IPS-NIHi7 (cell line): Measurements from ENCODE around the gene PHF3.
"Not testable (repeated sequence)": the region's sequence is repeated elsewhere in the genome, so short reads cannot be mapped to it uniquely, and the experiment has no call there.

Source experiments
- DNase-seq: peaks from one replicate; pipeline ENCODE4 v3.0.0; 2012; ENCODE audit warnings: mixed read lengths; ENCODE audit errors: extremely low spot score

The PHF3 gene

DNA sequence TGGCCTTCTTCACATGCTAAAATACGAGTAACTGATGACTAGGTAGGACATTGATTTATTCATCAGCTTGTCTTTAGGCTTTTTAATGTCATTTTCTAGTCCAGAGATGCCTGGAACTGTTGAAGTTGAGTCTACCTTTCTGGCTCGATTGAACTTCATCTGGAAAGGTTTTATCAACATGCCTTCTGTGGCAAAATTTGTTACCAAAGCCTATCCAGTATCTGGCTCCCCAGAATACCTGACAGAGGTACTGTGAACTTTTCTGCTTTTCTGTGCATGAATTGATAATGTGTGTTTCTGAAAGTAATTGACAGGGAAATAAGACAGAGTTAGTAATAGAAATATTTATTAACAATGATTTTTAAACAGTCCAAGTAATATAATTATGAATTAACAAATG lies 71.0 kb downstream of the PHF3 start:
- DNase-seq = no peak

DNA sequence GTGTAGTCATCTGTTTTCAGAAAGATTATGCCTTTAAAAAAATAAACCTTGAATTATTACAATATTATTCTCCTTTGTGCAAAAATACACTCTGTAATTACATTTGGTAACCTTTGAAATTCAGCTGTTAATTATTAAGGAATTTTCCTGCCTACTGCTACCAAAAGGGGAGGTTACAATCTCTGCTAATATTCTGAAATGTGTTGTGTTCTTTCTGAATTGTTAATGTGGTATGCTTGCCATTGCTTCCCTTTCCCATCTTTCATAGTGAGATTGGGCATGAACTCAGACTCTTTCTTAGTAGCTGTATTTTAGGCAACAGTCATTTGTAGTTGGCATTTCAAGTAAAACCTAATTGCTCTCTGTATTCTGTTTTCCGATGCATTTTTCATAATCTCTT lies 73.0 kb downstream of the PHF3 start:
- DNase-seq = no peak

DNA sequence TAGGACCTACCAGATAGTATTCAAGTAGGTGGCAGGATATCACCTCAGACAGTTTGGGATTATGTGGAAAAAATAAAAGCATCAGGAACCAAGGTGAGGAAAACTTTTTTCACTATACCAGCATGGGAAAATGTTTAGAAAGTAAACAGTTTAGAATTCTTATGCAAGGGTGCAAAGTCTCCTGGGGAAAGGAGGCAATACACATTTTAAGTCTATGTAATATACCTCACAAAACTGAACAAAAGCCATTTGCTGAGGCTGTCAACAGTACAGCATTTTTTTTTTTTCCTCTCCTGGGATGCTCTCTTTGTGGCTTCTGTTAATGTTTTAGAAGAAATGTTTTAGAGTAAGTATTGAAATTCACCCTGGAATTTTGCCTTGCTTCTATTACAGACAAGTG lies 73.5 kb downstream of the PHF3 start:
- DNase-seq = no peak

DNA sequence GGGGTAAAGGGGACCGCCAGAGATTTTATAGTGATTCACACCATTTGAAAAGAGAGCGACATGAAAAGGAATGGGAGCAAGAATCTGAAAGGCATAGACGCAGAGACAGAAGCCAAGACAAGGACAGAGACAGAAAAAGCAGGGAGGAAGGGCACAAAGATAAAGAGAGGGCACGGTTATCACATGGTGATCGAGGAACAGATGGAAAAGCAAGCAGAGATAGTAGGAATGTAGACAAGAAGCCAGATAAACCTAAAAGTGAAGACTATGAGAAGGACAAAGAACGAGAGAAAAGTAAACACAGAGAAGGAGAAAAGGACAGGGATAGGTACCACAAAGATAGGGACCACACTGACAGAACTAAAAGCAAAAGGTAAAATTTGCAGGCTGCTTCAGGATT lies 77.7 kb downstream of the PHF3 start:
- DNase-seq = no peak

DNA sequence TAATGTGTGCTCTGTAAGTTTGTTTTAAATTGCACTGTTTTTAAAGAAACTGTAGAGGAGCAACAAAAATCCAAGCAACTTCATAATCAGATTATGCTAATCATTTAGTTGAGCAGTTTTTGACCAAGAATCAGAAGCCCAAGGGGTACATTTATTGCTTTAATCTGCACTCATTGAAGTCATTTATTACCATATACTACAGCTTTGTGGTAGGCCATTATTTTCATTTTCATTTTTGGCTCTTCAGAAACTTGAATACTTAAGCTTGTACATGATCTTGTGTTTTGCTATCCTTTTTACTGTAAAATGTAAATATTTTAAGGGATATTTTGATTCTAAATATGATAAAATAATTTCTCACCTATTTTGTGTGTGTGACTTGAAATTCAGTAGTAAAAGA lies 78.5 kb downstream of the PHF3 start:
- no peak for DNase-seq

DNA sequence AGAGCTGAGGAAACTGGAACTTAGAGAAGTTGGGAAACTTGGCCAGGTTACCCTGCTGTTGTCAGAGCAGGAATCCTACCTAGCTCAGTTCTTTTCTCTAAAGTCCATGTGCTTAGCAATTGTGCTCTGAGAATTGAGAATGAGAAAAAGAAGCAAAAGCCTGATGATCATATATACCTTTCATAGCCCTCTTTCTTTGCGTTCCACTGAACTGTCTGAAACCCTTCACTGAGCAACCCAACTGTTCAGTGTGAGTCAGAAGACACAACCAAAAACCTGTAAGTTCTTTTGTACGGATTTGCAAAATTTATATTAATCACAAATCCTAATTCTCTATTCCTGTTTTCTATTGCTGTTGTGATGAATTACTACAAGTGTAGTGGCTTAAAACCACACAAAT lies 80.6 kb downstream of the PHF3 start:
- DNase-seq = no peak

DNA sequence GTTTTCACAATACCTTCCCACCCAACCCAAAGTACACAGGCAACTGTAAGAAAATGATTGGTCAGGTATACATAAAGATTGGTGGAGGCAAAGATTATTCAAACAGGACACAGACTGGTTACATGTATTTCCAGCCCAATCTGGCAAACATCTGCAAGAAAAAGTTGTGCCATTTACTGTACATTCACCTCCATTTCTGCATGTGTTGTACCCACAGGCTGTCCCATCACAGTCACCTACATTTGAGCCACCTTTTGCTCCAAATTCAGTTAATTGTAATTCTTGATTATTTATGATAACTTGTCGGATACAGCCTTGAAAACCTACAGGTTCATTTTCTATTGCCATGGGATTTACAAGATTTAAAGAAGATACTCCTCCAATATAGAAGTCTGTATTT lies 85.6 kb downstream of the PHF3 start:
- DNase-seq = no peak

DNA sequence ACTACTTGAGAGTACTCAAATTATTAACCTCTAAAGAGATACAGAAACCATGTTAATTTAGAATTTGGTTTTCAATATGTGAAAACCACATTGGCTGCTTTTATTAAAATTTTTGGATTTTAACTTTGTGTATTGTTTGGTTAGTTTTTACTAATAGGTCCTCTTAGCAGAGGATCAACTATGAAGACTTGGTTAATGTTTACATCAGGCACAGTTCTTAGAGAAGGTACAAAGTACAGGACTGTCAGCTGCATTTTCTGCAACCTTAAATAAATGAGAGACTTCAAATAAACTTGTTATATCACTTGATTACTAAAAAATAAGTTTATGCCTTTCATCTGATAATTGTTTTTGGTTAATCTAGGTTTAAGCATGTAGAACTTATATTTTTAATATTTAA lies 89.1 kb downstream of the PHF3 start:
- DNase-seq = no peak

DNA sequence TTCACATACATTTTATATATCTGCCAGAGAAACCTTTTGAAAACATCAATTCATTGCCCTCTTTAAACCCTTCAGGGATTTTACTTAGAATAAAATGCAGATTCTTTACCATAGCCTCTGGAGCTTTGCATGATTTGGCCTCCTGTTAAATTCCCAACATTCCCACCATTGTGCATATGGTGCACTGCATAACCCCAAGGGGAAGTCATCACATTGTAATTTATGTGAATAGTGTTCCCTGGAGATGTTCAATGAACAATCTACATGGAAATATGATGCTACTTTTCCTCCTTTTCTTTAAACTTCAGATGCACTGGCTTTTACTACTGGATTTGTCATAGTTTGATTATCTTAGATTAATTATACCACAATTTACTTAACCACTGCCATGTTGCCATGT lies 94.7 kb downstream of the PHF3 start:
- DNase-seq = no peak

DNA sequence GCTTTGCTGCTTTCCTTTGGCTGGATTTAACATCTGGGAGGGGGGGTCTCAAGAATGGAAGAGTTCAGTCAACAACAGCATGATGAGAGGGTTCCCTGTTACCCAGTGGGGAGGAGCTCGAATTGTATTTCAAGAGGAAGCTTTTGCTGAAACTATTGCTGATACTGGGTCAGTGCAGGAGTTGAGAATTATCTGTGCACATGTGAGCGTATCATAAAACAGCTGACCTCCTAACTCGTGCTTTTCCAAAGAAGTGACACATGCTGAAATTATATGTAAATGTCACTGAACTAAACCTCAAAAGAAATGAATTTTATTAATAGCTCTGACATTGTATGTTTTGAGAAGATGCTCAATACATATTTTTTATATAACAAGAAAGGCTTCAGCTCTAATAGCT lies 96.3 kb downstream of the PHF3 start:
- no peak for DNase-seq

DNA sequence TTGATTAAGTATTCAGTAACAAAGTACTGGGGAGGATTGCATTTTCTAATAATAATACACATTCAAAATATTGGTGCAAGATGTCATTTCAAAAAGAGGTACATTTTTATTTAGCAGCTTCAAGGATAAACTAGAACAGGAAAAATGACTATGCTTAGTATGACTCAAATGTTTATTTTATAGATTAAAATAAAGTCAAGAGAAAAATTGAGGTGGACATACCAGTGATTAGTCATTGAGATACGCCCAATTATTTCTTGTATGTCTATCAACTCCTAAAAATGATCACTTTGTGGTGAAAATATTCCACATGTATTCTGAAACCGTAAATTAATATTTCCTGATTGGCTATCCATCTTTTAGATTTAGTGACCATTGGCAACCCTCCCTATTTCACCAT lies 96.7 kb downstream of the PHF3 start:
- DNase-seq = no peak

DNA sequence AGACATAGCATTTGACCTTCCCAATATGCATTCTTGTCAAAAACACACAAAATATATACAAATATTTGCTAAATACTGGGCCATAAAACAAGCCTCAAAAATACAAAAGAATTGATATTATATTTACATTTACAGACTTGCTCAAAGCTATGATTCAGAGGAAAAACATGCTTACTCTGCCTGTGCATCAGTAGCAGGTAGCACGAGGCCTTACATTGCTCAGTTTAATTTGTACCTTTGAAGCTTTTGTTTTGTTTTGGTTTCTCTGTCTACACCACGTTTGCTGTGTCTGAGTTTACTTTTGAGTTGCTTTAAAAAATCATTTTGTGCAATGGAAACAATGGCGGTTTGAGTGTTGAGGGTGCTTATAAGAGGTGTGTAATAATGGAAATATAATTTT lies 99.3 kb downstream of the PHF3 start:
- DNase-seq = no peak

DNA sequence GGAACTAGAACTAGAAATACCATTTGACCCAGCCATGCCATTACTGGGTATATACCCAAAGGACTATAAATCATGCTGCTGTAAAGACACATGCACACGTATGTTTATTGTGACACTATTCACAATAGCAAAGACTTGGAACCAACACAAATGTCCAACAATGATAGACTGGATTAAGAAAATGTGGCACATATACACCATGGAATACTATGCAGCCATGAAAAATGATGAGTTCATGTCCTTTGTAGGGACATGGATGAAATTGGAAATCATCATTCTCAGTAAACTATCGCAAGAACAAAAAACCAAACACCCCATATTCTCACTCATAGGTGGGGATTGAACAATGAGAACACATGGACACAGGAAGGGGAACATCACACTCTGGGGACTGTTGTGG lies 102.6 kb downstream of the PHF3 start:
- DNase-seq = not testable (repeated sequence)

DNA sequence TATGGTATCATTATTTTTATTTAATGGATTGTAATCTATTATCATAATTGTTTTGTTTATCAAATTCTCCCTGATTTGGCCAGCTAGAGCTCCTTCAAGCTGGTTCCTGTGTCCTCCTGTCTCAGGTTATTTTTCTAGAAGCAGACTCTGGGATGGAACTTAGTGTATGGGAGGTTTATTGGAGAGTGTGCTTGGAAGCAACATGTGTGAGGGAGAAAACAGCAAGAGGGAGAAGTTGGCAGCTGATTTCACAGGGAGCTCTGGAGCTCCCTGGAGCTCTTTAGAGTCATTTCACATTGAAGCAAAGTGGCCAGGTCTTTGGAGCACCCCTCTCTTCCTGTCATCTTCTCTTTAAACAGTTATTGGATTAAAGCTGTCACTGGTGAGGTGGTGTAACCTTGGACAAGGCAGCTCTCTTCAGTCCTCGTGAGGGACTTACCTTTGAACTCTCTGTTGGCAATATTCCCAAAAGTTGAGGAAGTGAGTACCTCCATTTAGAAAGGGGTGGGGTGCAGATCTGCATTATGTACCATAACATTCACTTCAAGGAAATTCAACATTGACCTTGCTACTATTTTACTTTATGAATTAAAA lies 103.6 kb downstream of the PHF3 start:
- no peak for DNase-seq

DNA sequence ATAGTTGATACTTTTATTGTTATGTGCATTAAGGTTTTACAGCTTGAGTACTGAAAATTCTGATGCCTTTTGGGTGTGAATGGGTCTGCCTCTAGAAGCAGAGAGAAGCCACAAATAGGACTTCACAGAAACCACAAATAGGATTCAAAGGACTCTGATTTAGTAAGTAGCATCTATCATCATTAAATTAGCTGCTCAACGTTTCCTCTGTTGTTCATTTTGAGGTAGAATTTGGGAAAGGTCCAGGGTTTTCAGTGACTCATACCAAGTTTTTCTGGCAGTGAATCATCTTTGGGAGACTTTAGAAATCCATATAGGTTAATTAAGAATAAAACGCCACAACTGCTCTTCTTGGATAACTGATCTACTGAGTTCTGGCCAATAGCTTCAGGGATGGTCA lies 105.1 kb downstream of the PHF3 start:
- DNase-seq = no peak

DNA sequence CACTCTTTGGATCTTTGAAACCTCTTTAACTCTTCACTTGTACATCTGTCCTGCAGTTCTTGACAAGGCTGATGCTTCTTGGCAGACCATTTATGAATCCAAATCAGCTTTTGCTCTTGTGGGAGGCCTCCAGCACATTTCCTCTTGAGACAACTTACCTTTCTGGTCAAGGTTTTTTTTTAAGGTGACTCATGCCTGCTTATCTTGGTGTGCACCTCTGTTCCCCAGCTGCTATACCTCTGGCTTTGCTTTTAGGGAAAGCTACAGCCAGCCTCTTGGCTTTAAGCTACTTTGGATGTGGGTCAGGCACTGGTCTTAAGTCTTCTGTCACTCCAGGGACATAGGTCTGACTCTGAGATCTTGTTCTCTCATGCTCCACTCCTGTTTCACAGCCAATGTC lies 106.5 kb downstream of the PHF3 start:
- no peak for DNase-seq

DNA sequence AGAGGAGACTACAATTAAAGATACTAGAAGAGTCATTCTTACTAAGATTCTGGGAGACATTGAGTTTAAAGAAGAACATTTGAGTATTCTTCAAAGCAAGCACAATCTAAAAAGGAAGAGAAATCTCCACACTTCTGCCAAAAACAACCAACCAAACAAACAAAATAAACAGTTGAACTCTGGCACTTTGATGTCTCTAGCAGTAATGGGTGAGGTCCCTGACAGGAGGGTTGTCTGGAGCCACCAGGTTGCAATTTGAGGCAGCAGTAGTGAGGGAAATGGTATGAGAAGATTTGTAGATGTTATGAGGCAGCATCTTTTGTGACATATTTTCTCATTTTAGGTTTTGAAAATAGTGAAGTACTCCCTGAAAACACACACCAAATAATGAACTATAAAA lies 108.1 kb downstream of the PHF3 start:
- no peak for DNase-seq

DNA sequence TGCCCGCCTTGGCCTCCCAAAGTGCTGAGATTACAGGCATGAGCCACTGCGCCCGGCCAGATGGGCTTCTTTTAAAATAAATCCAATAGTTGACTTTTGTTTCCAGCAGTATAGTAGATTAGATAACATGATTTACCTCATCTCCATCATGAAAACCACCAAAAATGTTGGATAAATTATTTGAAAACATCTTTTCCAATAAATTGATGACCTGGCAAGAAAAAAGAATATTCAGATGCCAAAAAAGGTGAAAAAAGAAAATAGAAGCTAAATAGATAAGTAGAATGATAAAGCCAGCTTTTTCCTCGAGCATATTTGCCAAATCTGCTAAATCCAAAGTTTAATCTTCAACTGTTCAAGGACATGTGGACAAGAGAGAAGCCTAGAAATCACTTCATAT lies 109.2 kb downstream of the PHF3 start:
- DNase-seq = no peak

DNA sequence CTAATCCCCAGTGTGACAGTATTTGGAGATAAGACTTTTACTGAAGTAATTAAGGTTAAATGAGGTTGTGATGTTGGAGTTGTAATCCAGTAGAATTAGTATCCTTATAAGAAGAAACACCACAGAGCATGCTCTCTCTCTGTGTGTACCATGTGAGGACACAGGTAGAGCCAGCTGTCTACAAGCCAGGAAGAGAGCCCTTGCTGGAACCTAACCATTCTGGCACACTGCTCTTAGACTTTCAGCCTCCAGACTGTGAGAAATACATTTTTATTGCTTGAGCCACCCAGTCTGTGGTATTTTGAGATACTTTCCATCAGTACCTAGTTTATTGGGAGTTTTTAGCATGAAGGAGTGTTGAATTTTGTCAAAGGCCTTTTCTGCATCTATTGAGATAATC lies 110.2 kb downstream of the PHF3 start:
- DNase-seq = no peak

DNA sequence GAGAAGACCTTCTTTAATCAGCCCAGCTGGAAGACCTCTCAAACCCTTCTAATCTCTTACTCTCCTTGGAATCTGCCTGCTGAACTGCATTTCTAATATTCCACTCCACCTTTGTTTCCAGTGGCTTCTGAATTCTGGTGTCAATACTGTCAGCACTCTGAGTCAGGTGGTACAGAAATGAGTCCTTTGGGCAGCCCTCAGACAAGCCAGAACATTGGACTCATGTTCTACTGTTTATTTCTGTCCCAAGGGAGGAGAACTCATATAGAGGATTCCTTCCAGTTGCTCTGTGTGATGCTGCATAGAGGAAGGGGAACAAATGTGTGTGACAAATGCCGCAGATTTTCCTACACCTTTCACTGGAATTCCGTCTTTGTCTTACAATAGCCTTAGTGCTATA lies 114.8 kb downstream of the PHF3 start:
- DNase-seq = no peak

DNA sequence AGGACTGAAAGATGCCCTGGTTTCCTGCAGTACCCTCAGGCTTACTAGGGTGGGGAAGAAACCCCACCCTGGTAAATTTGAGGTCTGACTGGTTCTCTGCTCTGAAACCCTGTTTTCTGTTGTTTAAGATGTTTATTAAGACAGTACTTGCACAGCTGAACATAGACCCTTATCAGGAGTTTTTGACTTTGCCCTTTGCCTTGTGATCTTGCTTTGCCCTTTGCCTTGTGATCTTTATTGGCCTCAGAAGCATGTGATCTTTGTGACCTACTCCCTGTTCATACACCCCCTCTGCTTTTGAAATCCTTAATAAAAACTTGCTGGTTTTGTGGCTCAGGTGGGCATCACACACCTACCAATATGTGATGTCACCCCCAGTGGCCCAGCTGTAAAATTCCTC lies 121.7 kb downstream of the PHF3 start:
- DNase-seq = not testable (repeated sequence)

DNA sequence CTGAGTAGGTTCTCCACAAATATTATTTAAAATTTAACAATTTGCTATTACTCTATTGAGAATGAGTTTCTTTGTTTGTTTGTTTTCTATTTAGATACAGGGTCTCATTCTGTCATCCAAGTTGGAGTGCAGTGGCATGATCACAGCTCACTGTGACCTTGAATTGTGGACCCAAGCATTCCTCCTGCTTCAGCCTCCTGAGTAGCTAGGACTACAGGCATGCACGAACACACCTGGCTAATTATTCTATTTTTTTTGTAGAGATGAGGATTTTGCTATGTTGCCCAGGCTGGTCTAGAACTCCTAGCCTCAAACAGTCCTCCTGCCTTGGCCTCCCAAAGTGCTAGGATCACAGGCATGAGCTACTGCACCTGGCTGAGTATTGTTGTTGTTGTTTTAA lies 122.2 kb downstream of the PHF3 start:
- DNase-seq = no peak

DNA sequence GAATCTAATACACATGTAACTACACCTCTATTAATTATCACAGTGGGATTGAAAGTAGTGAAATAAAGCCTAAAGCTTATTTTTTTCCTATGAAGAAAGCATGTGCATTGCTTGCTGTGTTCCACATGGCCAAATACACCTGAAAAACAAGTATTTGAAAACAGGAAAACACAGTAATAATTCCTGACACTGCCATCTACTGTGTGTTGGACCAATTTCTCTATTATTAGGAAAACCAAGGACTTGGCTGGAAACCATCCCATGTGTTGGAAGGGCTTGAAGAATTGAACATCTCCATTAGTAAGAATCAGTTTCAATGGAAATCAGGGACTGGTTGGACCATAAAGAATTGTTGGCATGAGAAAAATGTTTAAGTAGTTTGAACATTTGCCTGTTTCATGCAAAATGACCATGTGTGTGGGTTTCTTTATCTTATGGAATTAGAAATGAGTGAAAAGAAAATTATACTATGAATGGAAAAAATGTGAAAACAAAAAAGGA lies 124.1 kb downstream of the PHF3 start:
- no peak for DNase-seq

DNA sequence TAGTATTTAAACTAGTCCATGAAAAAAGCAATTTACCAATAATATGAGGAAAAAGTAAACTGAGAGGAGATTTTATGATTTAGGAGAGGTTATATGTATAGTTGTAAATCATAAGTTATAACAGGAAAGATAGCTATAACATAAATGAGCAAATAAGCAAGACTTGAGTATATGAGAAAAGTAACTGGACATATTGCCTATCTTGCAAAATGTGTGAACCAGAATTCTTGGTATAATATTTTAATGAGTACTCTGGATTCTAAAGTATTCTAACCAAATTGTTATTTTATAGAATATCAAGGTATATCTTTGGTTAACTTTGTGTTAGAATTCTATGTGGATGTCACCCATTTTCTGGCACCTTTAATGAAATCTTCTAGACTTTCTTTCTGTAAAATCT lies 124.6 kb downstream of the PHF3 start:
- no peak for DNase-seq
